Stimulated activated effector memory CD8-positive, alpha-beta T cell treated with anti-CD3 and anti-CD28 coated beads, Interleukin-12 subunit alpha, Interleukin-12 subunit beta, amount 100 ng/mL, for 72 hours (primary cell): ENCODE results near the gene UVRAG.

Experiments used
- ATAC-seq: fragments of 150-1000 bp; cut with Tn5 transposase; 2 replicates; pipeline ENCODE4 v1.10.0; 2021
- DNase-seq, 2 donors: peaks; one replicate each; pipeline ENCODE4 v3.0.0; 2021 to 2022; ENCODE audit warnings: low spot score in 2 of 2
- H3K27ac Mint-ChIP-seq: one replicate; pipeline ENCODE4 v1.8.0; 2022; ENCODE audit warnings: mild to moderate bottlenecking, mixed read lengths
- H3K36me3 Mint-ChIP-seq: one replicate; pipeline ENCODE4 v1.8.0; 2022; ENCODE audit warnings: mild to moderate bottlenecking, mixed read lengths
- H3K4me1 Mint-ChIP-seq: one replicate; pipeline ENCODE4 v1.8.0; 2022; ENCODE audit warnings: mixed read lengths
- H3K4me3 Mint-ChIP-seq: one replicate; pipeline ENCODE4 v1.8.0; 2022; ENCODE audit warnings: mild to moderate bottlenecking, mixed read lengths
- H3K9me3 Mint-ChIP-seq: one replicate; pipeline ENCODE4 v1.8.0; 2022; ENCODE audit warnings: mixed read lengths

The UVRAG gene

GRCh38 chr11:75814677-75815344, at the start of gene UVRAG:
Gene UVRAG (plus strand): TSS chr11:75815210. CDS start chr11:75815408, 198 bp downstream.
- peak; percentile 98 to 100 for DNase-seq
- Mint-ChIP-seq H3K9me3 (no peaks in the 10 kb centered on the region), H3K4me1 (peaks cover 7% of the 10 kb centered on the region), H3K27ac (no peak within 1 kb of the TSS), H3K36me3 (peaks cover 9% of the 10 kb centered on the region), H3K4me3 (no peak within 1 kb of the TSS)
- ATAC-seq, result peak; percentile 95

- H3K9me3 Mint-ChIP-seq, result no peaks in the 10 kb centered on the region
- no peaks in the 10 kb centered on the region for H3K36me3 Mint-ChIP-seq
- DNase-seq (no peak), ATAC-seq (no peak)
- H3K4me1 Mint-ChIP-seq, result peaks cover 37% of the 10 kb centered on the region
- no peak overlapping the region for H3K4me3 Mint-ChIP-seq
- no peak overlapping the region for H3K27ac Mint-ChIP-seq
Measured at GRCh38 chr11:75766443-75767227, 48.4 kb upstream of the UVRAG start.

GRCh38 chr11:75767228-75767572, 47.8 kb upstream of the UVRAG start:
- DNase-seq (no peak), ATAC-seq (no peak)
- Mint-ChIP-seq H3K9me3 (no peaks in the 10 kb centered on the region), H3K4me3 (no peak overlapping the region), H3K4me1 (peaks cover 37% of the 10 kb centered on the region), H3K36me3 (no peaks in the 10 kb centered on the region), H3K27ac (peak overlapping the region; percentile 94)

- Mint-ChIP-seq H3K27ac (peak overlapping the region; percentile 94), H3K9me3 (no peaks in the 10 kb centered on the region), H3K4me3 (peak overlapping the region; percentile 74), H3K36me3 (no peaks in the 10 kb centered on the region), H3K4me1 (peaks cover 37% of the 10 kb centered on the region)
- ATAC-seq (no peak), DNase-seq (no peak)
Measured at GRCh38 chr11:75767793-75768111, 47.3 kb upstream of the UVRAG start.

- ATAC-seq (peak; percentile 85), DNase-seq (peak; percentile 67 to 87)
- H3K27ac Mint-ChIP-seq, result peak within 1 kb of the TSS; percentile 94
- H3K36me3 Mint-ChIP-seq, result no peaks in the 10 kb centered on the region
- H3K9me3 Mint-ChIP-seq, result no peaks in the 10 kb centered on the region
- peak within 1 kb of the TSS; percentile 74 for H3K4me3 Mint-ChIP-seq
- peaks cover 38% of the 10 kb centered on the region for H3K4me1 Mint-ChIP-seq
Measured at GRCh38 chr11:75768112-75768908, 46.7 kb upstream of the UVRAG start, which contains the start of gene DGAT2. Gene DGAT2 (plus strand): TSS chr11:75768778. CDS start chr11:75768992, 214 bp downstream.

GRCh38 chr11:75768909-75769771, 45.9 kb upstream of the UVRAG start:
- ATAC-seq (no peak), DNase-seq (no peak)
- Mint-ChIP-seq H3K9me3 (no peaks in the 10 kb centered on the region), H3K27ac (no peak overlapping the region), H3K4me3 (peak overlapping the region; percentile 74), H3K4me1 (peaks cover 46% of the 10 kb centered on the region), H3K36me3 (no peaks in the 10 kb centered on the region)

GRCh38 chr11:75770102-75770501, 44.9 kb upstream of the UVRAG start:
- peak overlapping the region; percentile 74 for H3K4me3 Mint-ChIP-seq

GRCh38 chr11:75771646-75772410, 43.2 kb upstream of the UVRAG start:
- DNase-seq (no peak), ATAC-seq (no peak)
- Mint-ChIP-seq H3K27ac (no peak overlapping the region), H3K4me3 (no peak overlapping the region), H3K36me3 (no peaks in the 10 kb centered on the region), H3K9me3 (no peaks in the 10 kb centered on the region), H3K4me1 (peaks cover 51% of the 10 kb centered on the region)

More at GRCh38 chr11:75770102-75770501, 44.9 kb upstream of the UVRAG start:
- H3K9me3 Mint-ChIP-seq, result no peaks in the 10 kb centered on the region
- peaks cover 46% of the 10 kb centered on the region for H3K4me1 Mint-ChIP-seq
- H3K27ac Mint-ChIP-seq, result no peak overlapping the region
- DNase-seq (no peak), ATAC-seq (no peak)
- no peaks in the 10 kb centered on the region for H3K36me3 Mint-ChIP-seq

- peak; percentile 88 for ATAC-seq
- peak overlapping the region; percentile 1 for H3K4me3 Mint-ChIP-seq
- no peaks in the 10 kb centered on the region for H3K9me3 Mint-ChIP-seq
- H3K4me1 Mint-ChIP-seq, result peaks cover 49% of the 10 kb centered on the region
- peak overlapping the region; percentile 46 for H3K27ac Mint-ChIP-seq
- H3K36me3 Mint-ChIP-seq, result no peaks in the 10 kb centered on the region
- peak in 1 of 2 donors; percentile 66 for DNase-seq
Measured at GRCh38 chr11:75773595-75774353, 41.2 kb upstream of the UVRAG start.

GRCh38 chr11:75775056-75775455, 40.0 kb upstream of the UVRAG start:
- no peaks in the 10 kb centered on the region for H3K9me3 Mint-ChIP-seq
- peaks cover 44% of the 10 kb centered on the region for H3K4me1 Mint-ChIP-seq
- H3K36me3 Mint-ChIP-seq, result no peaks in the 10 kb centered on the region
- no peak overlapping the region for H3K4me3 Mint-ChIP-seq
- DNase-seq (no peak), ATAC-seq (no peak)
- no peak overlapping the region for H3K27ac Mint-ChIP-seq

- no peak overlapping the region for H3K4me3 Mint-ChIP-seq
- DNase-seq (no peak), ATAC-seq (no peak)
- H3K9me3 Mint-ChIP-seq, result no peaks in the 10 kb centered on the region
- no peaks in the 10 kb centered on the region for H3K36me3 Mint-ChIP-seq
- peak overlapping the region; percentile 17 for H3K27ac Mint-ChIP-seq
- H3K4me1 Mint-ChIP-seq, result peaks cover 42% of the 10 kb centered on the region
Measured at GRCh38 chr11:75776546-75776945, 38.5 kb upstream of the UVRAG start.

- DNase-seq (no peak), ATAC-seq (peak; percentile 58)
- Mint-ChIP-seq H3K4me1 (peaks cover 42% of the 10 kb centered on the region), H3K9me3 (no peaks in the 10 kb centered on the region), H3K4me3 (no peak overlapping the region), H3K27ac (peak overlapping the region; percentile 24), H3K36me3 (no peaks in the 10 kb centered on the region)
Measured at GRCh38 chr11:75777461-75778110, 37.4 kb upstream of the UVRAG start.

- DNase-seq, result no peak
- Mint-ChIP-seq H3K27ac (peak overlapping the region; percentile 29), H3K4me1 (peaks cover 35% of the 10 kb centered on the region), H3K4me3 (no peak overlapping the region), H3K9me3 (no peaks in the 10 kb centered on the region), H3K36me3 (no peaks in the 10 kb centered on the region)
- ATAC-seq, result no peak
Measured at GRCh38 chr11:75778962-75779361, 36.0 kb upstream of the UVRAG start.
